ENCODE data around the gene BET1L.
A peak's percentile ranks its signal among the peaks of the same experiment; 100 is the strongest.

The BET1L gene

GRCh38 chr11:209275-210121 is 2.3 kb upstream of the BET1L start:
- DNase-seq (ENCODE audit: low spot score) = no peak

- no peak for DNase-seq (ENCODE audit: low spot score)
These were observed 1.7 kb upstream of the BET1L start for GRCh38 chr11:208917-209260.

DNA sequence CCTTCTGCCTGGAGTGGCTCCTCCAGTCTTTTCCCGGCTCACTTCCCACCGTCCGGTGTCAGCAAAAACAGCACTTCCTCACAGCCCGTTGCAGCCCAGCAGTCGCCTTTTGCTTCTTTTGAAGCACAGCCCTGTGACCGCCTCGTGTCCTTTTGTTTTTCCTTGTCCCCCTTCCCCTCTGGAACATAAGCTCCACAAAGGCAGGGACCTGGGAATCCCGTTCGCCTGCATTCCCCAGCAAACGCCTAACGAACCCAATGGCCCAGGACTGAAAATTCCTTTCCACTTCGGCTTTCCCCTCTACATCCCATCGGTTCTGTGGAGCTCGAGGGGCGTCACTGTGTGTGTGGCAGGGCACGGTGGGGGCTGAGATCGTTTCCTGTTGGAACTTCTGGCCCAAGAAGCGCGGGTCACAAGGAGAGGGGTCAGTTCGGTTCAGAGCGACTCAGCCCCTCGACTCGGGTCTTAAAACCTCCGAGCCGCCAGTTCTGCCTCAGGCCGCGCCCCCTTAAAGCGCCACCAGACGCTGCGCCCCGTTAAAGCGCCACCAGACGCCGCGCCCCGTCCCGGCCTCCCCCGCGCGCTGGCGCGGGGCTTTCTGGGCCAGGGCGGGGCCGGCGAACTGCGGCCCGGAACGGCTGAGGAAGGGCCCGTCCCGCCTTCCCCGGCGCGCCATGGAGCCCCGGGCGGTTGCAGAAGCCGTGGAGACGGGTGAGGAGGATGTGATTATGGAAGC is 1.1 kb upstream of the BET1L start:
- DNase-seq (ENCODE audit: low spot score) = peak; percentile 90

DNA sequence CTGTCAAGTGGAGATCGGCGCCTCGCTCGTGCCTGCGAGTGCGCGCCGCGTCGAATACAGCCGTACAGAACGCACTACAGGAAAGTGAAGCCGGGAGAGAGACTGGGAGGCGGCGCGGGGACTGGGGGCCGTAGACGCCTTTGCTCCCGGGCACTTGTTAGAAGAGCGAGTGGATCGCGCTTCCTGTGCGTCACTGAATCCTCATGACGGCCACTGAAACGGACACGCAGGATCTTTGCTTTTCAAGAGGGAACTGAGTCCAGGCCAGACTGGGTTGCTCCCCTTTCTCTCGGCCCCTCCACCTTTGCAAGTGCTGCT is 623 bp upstream of the BET1L start:
- DNase-seq (ENCODE audit: low spot score) = no peak

GRCh38 chr11:206526-207207 is 532 bp downstream of the BET1L start:
- DNase-seq (ENCODE audit: low spot score) = peak; percentile 26

- DNase-seq (ENCODE audit: low spot score) = no peak
These were observed 1.2 kb downstream of the BET1L start for GRCh38 chr11:206002-206384.

- DNase-seq (ENCODE audit: low spot score) = no peak
These were observed 1.8 kb downstream of the BET1L start for GRCh38 chr11:205221-206001.

DNA sequence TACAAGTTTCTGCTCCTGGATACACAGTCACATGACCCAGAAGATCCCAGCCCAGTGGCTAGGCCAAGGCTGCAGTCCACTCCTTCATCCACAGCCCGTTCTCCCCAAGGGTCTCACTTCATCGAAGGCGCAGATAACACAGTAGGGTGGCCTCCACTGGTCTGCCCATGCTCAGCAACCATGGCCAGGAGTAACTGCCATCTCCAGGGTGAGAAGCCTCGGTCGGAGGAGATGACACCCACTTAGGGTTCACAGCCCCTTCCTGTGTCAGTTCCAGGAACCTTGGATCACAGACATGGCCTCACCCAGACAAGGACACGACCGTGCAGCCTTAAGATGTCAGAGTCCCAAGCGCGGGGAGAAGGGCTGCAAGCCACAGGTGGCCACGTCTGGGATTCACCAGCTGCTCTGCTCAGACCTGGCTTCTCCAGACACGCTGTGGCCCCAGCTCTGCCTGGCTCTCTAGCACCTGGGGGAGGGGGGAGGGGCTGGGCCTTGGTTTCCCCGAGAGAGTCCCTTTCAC is 2.6 kb downstream of the BET1L start:
- no peak for DNase-seq (ENCODE audit: low spot score)

- no peak for DNase-seq (ENCODE audit: low spot score)
These were observed 3.1 kb downstream of the BET1L start for GRCh38 chr11:203945-204586.

- DNase-seq (ENCODE audit: low spot score) = no peak
These were observed 3.9 kb downstream of the BET1L start for GRCh38 chr11:203056-203944.

- no peak for DNase-seq (ENCODE audit: low spot score)
These were observed 4.7 kb downstream of the BET1L start for GRCh38 chr11:202490-202889.

DNA sequence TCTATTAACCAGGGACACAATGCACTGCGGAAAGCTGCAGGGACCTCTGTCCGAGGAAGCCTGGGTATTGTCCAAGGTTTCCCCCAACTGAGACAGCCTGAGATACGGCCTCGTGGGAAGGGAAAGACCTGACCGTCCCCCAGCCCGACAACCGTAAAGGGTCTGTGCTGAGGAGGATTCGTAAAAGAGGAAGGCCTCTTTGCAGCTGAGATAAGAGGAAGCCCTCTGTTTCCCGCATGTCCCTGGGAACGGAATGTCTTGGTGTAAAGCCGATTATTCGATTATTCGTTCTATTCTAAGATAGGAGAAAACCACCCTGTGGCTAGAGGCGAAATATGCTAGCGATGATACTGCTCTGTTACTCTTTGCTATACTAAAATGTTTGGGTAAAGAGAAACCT is 5.2 kb downstream of the BET1L start:
- no peak for DNase-seq (ENCODE audit: low spot score)

DNA sequence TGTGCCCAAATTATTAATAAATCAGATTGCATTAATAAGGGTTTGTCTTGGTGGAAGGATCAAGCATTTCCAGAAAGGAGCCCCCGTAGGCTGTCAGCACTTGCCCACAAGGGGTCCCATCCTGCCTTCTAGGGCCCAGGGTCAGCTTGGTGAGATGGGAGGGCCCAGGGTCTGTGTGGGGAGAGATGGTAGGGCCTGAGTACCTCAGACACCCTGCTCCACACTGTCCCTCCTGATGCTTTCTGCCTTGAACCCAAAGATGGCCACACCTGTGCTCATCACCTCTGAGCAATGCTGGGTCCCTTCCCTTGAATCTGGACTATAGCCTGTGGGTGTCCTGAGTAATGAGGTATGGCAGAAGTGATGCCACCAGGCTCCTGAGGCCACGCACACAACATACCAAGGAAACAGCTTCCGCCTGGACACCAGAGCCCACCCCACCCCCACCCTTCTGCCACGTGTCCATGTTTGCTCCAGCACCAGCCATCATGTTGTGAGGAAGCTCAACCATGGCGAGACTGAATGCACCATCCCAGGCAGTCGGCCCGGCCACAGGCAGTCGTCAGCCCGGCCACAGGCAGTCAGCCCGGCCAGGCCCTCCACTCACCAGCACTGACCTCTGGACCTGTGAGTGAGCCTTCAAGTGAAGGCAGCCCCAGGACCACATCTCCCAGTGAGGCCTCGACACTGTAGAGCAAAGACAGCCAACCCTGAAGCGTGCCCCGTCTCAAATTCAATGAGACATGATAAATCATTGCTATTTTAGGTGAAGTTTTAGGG is 6.8 kb downstream of the BET1L start:
- DNase-seq (ENCODE audit: low spot score) = no peak

DNA sequence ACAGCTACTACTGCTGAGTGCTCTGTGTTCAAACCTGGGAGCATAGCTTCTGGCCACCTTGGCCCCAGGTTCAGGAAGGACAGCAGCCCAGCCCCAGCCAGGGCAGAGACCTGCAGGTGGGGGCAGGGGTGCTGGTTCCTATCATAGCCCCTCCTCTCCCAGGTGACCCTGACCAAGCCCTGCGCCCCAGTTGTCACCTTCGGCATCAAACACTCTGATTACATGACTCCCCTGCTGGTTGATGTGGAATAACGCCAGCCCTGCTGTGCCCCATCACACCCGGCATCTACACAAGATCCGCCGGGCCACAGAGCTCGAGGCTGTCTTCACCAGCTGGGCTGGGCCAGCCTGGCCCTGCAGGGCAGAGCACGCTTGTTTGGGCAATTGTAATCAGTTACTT is 7.4 kb downstream of the BET1L start:
- no peak for DNase-seq (ENCODE audit: low spot score)

DNA sequence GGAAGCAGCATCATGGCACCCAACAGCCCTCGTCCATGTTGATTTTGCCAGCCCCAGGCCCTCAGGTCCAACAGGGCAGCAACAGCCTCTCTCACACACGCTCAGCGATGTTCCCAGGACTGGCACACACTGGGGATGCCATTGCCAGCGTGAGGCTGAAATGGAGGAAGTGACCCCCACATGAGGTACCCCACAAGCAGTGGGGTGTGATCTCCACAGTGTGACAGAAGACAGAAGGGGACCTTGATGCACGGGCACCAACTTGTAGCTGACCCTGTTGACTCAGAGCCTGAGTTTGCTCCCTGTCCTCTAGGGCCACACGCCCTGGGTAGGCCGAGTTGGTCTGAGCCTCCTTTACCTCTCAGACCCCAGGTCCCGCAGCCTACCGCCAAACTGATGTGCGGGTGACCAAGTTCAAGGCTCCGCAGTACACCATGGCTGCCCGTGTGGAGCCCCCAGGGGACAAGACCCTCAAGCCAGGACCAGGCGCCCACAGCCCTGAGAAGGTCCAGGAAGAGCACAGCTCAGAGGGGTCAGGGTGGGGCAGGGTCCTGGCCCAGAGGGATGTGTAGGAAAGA is 8.1 kb downstream of the BET1L start:
- no peak for DNase-seq (ENCODE audit: low spot score)

DNA sequence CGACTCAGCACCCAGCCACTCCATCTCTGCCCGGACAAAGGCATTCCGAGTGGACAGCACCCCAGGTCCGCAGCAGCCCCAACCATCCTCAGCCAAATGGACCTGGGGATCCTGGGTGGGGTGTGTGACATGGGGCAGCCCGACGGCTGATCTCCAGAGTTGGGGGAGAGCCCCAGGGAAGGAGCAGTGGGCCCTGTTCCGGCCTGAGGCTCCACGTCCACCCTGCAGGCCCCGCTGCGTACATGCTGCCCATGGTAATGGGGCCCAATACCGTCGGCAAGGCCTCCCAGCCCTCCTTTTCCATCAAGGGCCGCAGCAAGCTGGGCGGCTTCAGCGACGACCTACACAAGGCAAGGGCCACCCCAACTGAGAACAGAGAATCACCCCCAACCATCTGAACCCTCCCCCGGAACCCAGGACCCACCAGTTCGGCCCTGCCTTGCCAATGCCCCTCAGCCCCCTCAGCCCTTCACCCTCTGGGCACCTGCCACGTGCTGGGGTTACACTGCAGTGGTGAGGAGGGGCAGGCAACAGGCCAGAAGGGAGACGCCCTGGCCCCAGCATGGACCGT is 8.9 kb downstream of the BET1L start:
- DNase-seq (ENCODE audit: low spot score) = no peak

GRCh38 chr11:197741-198235 is 9.4 kb downstream of the BET1L start:
- DNase-seq (ENCODE audit: low spot score) = no peak

DNA sequence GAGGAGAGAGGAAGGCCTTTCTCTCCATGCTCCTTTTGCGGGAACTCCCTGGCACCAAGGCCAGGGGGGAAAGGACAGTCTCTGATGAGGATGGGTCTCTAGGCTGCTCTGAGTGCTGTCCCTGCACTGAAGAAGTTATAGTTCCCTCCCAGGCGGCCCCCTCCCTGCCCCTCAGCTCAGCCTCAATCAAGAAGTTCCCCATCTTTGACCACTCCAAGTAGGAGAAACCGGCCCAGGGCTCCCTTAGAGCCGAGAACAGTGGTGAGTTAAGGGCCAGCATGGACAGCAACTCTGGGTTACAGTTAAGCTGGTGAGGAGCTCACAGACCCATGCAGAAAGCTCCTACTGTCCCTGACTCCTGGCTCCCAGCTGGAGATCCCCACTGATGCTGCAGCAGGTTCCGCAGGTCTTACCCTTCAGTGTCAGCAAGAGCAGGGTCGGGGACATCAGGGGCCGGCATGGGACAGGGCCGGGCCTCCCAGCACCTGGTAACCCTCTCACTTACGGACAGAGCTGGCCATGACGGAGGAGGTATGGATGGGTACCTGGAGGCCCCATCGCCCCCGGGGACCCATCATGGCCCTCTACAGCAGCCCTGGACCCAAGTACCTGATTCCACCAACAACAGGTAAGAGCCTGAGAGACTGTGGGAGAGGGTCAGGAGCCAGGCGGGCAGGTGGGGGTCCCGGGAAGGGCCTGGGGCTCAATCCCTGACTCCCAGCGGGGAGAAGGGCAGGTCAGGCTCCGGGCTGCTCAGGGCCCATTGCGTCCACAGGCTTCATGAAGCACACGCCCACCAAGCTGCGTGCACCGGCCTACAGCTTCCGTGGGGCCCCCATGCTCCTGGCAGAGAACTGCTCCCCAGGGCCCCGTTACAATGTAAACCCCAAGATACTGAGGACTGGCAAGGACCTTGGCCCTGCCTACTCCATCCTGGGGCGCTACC is 10.1 kb downstream of the BET1L start:
- DNase-seq (ENCODE audit: low spot score) = no peak
